Astrocyte of the spinal cord (primary cell): ENCODE results near the gene NR5A2.

Experiments
- DNase-seq: peaks from one replicate; pipeline ENCODE4 v3.0.0; 2011; ENCODE audit warnings: low read depth, low spot score
- H3K4me3 ChIP-seq: 2 replicates; pipeline ENCODE4 v1.5.1; 2011; ENCODE audit warnings: low read depth, mild to moderate bottlenecking, low read length, moderate library complexity
- CTCF ChIP-seq: IDR thresholded peaks from 2 replicates; pipeline ENCODE4 v1.5.1; 2012; ENCODE audit warnings: low read depth, mild to moderate bottlenecking, low read length, inconsistent platforms
- in situ Hi-C: cut with HindIII; loops from 2 replicates; pipeline ENCODE4 v1.10.0; 2017; ENCODE audit warnings: low sequenced_read_pairs

NR5A2 gene

GRCh38 chr1:200042119-200042551 is 14.6 kb downstream of the NR5A2 start:
- TF ChIP-seq CTCF: no peak
- peak overlapping the region; percentile 12 for H3K4me3 ChIP-seq
- in situ Hi-C loops: no loop called here
- DNase-seq: no peak

DNA sequence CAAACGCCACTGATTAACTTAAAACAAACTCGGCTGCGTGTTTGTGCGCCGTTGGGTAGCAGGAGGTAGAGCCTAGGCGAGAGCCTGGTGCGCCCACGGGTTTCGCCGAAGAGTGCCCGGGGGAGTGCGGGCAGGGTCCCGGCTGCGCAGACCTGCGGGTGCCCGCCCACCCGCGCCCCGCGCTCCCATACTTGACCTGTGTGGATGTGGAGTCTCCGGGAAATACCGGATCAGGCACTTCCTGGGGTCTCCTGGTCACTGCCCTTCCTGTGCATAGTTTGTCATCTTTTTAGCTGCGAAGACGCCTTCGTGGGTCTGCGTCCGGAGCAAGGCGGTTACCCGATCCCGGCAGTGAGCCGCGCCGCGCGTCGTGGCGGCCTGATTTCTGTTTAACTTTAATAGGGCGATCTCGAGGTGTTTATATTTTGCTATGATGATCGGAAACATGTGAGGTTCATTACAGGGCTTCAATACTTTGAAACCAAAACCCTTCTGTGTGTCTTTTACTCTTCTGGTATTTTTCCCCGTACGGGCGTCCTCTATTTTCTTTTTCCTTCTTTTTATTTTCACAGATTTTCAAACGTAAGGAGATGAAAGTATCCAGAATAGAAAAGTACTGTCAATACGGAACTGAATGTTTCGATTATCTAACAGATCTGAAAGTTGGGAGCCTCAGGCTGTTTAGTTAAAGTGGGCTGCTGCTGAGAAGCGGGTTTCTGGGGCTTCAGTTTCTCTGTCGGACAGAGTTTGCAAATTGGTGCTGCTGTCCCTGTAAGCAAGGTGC is 15.2 kb downstream of the NR5A2 start:
- peak; percentile 32 for DNase-seq
- in situ Hi-C loops: no loop called here
- H3K4me3 ChIP-seq: peak overlapping the region; percentile 12
- TF ChIP-seq CTCF: no peak

GRCh38 chr1:200043336-200043668 is 15.8 kb downstream of the NR5A2 start:
- TF ChIP-seq CTCF: no peak
- no peak for DNase-seq
- in situ Hi-C loops: no loop called here
- H3K4me3 ChIP-seq: no peak overlapping the region

- in situ Hi-C loops: no loop called here
- no peak for DNase-seq
- TF ChIP-seq CTCF: no peak
- H3K4me3 ChIP-seq: no peak overlapping the region
These were observed 18.6 kb downstream of the NR5A2 start for GRCh38 chr1:200046115-200046514.

- no peak for TF ChIP-seq CTCF
- no peak overlapping the region for H3K4me3 ChIP-seq
- in situ Hi-C loops: no loop called here
- DNase-seq: no peak
These were observed 20.7 kb downstream of the NR5A2 start for GRCh38 chr1:200048244-200048643.

DNA sequence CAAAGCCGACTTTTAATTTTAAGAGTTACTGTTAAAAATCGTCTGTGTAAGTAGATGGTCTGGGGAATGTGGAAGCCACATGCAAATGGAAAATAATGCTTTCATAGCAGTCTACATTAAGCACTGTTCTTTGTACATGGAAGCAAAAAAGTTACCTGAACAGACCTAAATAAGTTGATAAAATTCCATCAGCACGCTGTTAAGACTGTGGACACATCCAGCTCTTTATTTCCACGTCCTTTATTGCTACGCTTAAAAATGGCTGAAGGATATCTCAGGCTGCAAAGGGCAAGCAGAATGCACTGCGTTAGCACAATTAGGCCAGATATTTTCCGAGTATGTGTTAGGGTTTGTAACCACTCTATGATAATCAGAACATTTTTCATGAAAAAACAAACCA is 22.3 kb downstream of the NR5A2 start:
- in situ Hi-C loops: no loop called here
- DNase-seq: no peak
- no peak for TF ChIP-seq CTCF

More for the DNA sequence above, 22.3 kb downstream of the NR5A2 start:
- H3K4me3 ChIP-seq: no peak overlapping the region
